Left colon (tissue), 2 donors: ENCODE data around the gene AP5Z1. TPM values are rescaled to one million over a fixed set of nuclear protein-coding genes. Genes with fewer than 3 reads are reported as not detected.
"Not testable (repeated sequence)": the region's sequence is repeated elsewhere in the genome, so short reads cannot be mapped to it uniquely, and the experiment has no call there.

Experiments used
- ATAC-seq: fragments of 200-7000 bp; cut with Tn5 transposase; one replicate; pipeline ENCODE4 v1.9.1; 2020; ENCODE audit warnings: mild to moderate bottlenecking, moderate library complexity
- DNase-seq, 2 donors: peaks; one replicate each; pipeline ENCODE4 v3.0.0-alpha.2; 2020
- intact Hi-C, 2 donors: fragments of 100-400 bp; cut with DNase I in 1 of 2; cut with micrococcal nuclease in 1 of 2; formaldehyde crosslinking; loops; one replicate each; pipeline versions ENCODE4 v1.11.2 to v1.14.0; 2022; cut with DNase I, micrococcal nuclease
- total RNA-seq, 2 donors: library from RNA; stranded (reverse); fragmentation: NEBNext Ultra II Directional; extraction: Animal tissue kit (Norgen Biotek cat#: 25700); gene quantifications; one replicate each; pipeline ENCODE4 v1.2.1, GENCODE V29; 2021
- donor health status: DM: no; HTN: no; CAD: no.
- donor health status: DM: yes; HTN: yes; CAD: no.

Gene AP5Z1
- total RNA-seq, 2 donors from 2014 or later, result 35.8 to 47.5 TPM

- not testable (repeated sequence) for ATAC-seq, DNase-seq
- intact Hi-C loops, result loop anchor here in 1 of 2 donors (10.0 kb wide), 1 partner anchor 291 kb away; no protein-coding TSS in a partner anchor
Observed at GRCh38 chr7:4794171-4794570, 18.7 kb downstream of the AP5Z1 start.

DNA sequence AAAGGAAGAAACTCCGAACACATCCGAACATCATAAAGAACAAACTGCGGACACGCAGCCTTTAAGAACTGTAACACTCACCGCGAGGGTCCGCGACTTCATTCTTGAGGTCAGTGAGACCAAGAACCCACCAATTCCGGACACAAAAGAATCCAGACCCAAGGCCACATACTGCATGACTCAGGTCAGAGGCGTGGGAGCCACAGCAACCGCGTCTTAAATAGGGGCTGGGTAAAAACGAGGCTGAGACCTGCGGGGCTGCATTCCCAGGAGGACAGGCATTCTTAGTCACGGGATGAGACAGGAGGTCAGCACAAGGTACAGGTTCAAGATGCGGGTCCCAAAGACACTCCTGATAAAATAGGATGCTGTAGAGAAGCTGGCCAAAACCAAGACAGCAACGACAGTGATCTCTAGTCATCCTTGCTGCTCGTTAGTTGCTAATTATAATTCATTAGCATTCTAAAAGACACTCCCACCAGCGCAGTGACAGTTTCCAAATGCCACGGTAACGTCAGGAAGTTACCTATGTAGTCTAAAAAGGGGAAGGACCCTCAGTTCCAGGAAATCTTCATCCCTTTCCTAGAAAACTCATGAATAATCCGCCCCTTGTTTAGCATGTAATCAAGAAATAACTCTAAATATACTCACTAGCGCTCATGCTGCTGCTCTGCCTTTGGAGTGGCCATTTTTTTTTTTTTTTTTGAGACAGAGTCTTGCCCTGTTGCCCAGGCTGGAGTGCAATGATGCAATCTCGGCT is 19.3 kb downstream of the AP5Z1 start:
- intact Hi-C loops, result loop anchor here in 1 of 2 donors (10.0 kb wide), 1 partner anchor 290 kb away; no protein-coding TSS in a partner anchor
- ATAC-seq (no peak), DNase-seq (no peak)

DNA sequence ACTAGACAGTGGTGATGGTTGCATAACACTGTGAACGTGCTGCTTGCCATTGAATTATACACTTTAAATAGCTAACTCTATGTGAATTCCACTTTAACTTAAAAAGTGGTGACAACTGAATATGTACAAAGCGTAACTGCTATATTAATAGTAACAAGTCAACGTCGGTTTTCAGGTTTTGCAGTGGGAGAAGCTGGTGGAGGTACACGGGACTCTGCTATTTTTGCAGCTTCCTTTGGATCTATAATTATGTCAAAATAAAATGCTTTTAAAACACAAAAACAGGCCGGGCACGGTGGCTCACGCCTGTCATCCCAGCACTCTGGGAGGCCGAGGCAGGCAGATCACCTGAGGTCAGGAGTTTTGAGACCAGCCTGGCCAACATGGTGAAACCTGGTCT is 21.0 kb downstream of the AP5Z1 start:
- DNase-seq (no peak), ATAC-seq (no peak)
- intact Hi-C loops, result loop anchor here in 1 of 2 donors (10.0 kb wide), 1 partner anchor 288 kb away; no protein-coding TSS in a partner anchor

DNA sequence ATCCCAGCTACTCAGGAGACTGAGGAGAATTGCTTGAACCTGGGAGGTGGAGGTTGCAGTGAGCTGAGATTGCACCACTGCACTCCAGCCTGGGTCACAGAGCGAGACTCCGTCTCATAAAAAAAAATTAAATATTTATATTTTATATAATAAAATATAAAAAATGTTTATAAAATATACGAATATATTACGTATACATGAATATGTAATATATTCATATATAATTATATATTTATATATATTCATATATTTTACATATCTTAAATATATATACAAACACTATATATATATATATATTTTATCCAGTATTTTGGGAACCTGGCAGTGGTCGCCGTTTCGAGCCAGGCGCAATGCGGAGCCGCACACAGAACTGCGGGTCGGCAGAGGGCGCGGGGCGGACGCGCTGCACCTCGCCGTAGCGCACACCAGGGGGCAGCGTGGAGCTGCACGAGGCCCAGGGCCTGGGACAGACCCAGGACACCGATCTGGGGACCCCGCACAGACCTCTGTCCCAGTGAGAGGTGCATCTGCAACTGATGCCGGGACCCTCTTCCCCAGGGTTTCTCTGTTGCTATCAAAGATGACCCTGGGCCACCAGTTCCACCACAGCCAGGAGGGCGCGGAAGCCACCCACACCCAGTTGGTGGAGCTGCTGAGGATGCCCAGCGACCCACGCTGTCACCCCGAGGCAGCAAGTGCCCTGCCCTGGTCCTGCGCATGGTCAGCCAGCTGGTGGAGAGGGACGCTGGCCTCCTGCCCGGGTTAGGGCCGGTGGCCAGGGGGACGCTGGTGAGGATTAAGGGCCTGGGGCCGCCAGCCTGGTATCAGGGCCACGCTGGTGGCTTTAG is 22.7 kb downstream of the AP5Z1 start:
- ATAC-seq (peak; percentile 78), DNase-seq (peak in 1 of 2 donors; percentile 58)
- intact Hi-C loops, result loop anchor here in 1 of 2 donors (10.0 kb wide), 1 partner anchor 287 kb away; no protein-coding TSS in a partner anchor

DNA sequence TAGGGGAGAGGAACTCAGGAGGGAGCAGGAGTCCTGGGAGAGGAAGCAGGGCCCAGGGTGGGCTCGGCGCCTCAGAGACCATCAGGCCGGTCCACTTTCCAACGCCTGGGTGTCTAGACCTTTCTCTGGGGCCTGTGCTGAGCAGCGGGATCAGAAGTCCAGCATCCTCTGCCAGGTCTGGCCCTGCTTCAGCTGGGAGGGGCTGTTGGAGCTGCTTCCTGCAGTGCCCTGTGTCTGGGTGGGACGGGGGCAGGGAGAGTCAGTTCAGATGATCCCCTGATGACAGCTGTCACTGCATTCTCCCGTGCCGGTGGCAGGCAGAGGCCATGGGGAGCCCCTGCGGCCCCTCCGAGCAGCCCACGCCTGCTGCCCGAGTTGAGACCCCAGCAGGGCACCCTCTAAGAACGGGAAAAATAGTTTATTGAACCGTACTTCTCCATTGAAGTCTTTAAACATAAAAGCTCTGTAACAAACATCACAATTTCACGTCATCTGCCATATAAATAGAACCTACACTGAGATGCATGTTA is 23.3 kb downstream of the AP5Z1 start:
- no peak for ATAC-seq
- intact Hi-C loops, result loop anchor here in 1 of 2 donors (10.0 kb wide), 1 partner anchor 286 kb away; no protein-coding TSS in a partner anchor
- no peak for DNase-seq

DNA sequence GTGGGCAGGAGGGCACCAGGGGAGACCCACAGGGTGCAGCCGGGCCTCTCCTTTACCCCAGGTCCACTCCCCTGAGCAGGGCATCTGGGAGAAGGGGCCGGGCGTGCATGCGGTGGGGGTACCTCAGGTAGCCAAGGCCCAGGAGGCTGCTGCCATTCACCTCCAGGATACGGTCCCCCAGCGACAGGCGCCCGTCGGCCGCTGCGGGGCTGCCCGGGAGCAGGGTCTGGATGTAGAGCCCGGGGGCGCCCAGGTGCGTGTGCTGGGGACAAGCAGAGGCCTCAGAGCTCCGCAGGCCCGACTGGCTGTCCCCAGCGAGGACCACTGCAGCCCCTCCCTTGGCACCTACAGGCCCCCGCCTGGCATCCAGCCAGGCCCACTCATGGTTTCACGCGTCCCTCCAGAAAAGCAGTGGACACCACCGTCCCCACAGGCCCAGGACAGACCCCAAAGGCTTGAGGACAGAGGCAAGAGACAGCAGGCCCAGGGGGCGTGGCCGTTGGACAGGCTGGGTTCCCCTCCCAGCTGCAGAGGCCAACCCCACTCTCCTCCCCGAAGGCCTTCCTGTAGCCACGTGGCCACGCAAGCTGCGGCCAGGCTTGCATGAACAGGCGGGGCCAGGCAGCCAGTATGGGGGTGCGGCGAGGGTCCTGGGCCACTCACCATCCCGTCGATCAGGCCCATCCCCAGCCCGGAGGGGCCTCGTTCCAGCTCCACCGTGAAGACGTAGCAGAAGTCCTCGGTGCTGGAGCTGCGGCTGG is 24.3 kb downstream of the AP5Z1 start:
- no peak for ATAC-seq
- no peak for DNase-seq
- intact Hi-C loops, result loop anchor here in 1 of 2 donors (10.0 kb wide), 1 partner anchor 285 kb away; no protein-coding TSS in a partner anchor

- ATAC-seq (no peak), DNase-seq (no peak)
- intact Hi-C loops, result no loop called here
Observed at GRCh38 chr7:4800487-4800886, 25.1 kb downstream of the AP5Z1 start.

DNA sequence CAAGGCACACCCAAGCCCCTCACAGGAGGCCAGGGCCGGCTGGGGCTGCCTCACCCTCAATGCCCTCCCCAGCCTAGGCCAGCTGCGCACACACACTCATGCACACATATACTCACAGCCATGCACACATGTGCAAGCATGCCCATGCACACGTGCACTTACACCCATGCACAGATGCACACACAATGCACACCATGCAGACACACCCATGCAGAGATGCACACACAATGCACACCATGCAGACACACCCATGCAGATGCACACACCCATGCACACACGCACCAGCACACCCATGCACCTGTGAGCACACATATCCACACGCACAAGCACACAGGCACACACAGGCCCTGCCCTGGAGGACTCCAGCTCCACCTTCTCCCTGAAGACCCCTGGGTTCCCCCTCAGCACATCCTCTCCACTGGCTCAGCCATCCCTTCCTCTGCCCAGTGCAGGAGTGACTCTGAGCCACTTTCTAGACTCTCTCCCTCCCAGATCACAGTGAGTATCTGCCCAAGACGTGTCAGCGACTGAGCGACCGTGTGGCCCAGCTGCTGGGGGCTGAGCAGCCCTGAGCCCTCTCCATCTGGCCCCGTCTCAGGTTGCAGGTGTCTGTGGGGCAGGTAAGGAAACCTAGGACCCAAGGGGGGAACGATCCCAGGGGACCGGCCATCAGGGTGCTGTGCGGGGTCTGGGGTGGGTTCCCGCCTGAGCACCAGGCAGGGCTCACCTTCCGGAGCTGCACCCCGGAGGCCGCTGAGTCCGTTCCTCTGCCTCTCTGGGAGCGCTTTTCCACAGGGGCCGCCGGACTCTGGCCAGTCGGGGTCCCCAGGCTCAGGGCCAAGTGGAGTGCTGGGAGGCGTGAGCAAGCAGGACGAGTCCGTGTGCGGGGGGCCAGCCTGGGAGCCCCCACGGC is 25.8 kb downstream of the AP5Z1 start:
- no peak for DNase-seq
- intact Hi-C loops, result no loop called here
- ATAC-seq, result no peak

- ATAC-seq, result no peak
- intact Hi-C loops, result no loop called here
- no peak for DNase-seq
Observed at GRCh38 chr7:4801839-4802231, 26.4 kb downstream of the AP5Z1 start.

- DNase-seq, intact Hi-C loops, ATAC-seq: not testable (repeated sequence)
Observed at GRCh38 chr7:4802577-4802976, 27.2 kb downstream of the AP5Z1 start.

DNA sequence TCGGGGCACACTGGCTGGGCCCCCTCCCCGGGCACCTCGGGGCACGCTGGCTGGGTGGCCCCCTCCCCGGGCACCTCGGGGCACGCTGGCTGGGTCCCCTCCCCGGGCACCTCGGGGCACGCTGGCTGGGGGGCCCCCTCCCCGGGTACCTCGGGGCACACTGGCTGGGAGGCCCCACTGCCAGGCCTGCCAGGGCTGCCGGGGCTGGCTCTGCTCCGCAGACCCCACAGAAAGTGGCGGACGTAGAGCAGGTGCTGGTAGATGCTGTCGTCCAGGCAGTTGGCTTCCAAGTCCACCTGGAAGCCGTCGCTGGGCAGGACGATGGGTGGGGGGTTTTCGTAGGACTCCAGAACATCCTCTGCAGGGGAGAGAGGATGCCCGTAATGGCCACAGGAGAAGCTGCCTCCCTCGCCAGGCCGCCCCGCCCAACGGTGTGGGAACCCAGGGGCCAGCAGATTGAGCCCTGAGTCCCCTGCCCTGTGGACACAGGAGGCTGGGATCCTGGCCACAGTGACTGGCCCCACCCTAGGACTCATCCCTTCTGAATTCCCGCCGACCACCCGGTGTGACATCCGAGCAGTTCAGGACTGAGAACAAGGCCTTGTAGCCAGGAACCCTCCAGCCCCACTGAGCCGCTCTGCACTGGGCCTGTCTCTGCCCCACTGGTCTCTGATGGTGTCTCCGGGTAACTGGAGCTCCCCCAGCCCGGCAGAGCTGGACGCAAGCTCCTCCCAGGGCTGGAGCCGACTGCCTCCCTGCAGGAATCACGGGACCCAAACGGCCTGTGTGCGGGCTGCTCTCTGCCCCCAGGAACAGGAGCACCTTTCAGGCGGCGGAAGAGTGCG is 28.2 kb downstream of the AP5Z1 start:
- DNase-seq (no peak), ATAC-seq (no peak)
- intact Hi-C loops, result no loop called here

DNA sequence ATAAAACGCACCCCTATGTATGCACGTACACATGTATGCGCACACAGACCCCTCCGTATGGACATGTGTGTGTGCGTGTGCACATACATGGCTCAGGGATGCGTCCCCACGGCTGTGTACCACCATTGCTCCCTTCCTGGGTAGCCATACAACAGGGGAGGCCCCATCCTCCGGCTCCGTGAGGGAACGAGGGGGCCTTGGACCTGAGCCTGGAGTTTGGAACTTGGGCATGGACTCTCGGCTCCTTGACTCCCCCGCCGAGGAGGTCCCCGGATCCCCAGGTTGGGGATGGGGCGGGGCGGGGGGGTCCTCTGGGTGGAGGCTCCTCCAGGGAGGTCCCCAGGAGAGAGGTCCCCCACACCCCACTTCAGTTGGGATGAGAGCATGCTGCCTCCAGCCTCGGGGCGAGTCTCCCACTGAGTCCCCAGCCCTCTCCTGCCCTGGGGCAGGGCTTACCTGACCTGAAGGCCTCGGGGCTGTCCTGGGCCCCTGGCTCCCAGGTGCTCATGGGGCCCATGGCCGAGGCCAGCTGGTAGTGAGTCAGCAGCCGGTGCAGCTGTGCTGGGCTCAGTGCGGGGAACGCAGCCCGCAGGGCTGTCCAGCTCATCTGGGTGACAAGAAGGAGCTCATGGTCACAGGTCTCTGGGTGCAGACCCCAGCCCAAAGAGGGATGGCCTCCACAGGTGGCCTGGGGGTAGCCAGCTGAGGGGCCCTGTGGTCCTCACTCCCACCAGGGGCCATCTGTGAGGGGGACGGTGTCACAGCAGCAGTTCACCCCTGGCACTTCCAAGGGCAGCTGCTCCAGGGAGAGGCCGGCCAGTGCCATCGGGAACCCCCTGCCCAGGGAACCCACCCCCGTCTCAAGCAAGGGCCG is 29.9 kb downstream of the AP5Z1 start:
- intact Hi-C loops, result no loop called here
- DNase-seq, result no peak
- ATAC-seq, result no peak

GRCh38 chr7:4805984-4806300 is 30.5 kb downstream of the AP5Z1 start:
- intact Hi-C loops, result no loop called here
- DNase-seq, result no peak
- ATAC-seq, result no peak

DNA sequence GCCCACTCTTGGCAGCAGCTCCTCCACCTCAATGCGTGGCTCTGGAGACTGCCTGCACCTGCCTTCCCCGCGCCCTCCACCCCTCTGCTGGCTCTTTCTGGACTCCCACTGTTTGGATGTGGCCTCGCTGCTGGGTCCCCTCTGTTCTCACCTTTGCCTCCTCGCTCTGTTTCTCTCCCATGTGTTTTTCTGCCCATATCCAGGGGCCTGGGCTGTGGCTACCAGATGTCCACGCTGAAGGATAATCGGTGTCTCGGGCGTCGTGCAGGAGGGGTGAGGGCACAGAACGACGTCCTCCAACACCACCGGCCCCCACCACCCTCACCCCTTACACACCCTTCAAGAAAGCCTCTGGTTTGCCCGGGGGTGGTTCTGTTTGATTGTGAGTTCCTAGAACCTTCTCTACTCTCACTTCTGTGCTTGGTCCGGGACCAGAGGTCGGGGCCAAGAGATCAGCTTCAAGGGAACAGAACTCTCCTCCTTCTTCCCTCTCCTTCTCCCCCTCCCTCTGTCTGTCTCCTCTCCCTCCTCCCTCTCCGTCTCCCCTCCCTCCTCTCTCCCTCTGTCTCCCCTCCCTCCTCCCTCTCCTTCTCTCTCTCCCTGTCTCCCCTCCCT is 31.7 kb downstream of the AP5Z1 start:
- DNase-seq, result no peak
- no peak for ATAC-seq
- intact Hi-C loops, result no loop called here

DNA sequence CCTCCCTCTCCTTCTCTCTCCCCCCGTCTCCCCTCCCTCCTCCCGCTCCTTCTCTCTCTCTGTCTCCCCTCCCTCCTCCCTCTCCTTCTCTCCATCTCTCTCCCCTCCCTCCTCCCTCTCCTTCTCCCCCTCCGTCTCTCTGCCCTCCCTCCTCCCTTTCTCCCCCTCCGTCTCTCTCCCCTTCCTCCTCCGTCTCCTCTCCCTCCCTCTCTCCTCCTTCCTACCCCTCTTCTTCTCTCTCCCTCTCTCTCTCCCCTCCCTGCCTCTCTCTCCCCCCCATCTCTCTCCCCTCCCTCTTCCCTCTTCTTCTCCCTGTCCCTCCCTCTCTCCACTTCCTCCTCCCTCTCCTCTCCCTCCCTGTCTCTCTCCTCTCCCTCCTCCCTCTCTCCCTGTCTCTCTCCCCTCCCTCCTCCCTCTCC is 32.2 kb downstream of the AP5Z1 start:
- intact Hi-C loops, result no loop called here
- ATAC-seq (no peak), DNase-seq (no peak)

- intact Hi-C loops, result no loop called here
- no peak for DNase-seq
- ATAC-seq, result no peak
Observed at GRCh38 chr7:4808026-4808425, 32.6 kb downstream of the AP5Z1 start.
